GM19328 (cell line): ENCODE data around the gene ZNF827.
"Not testable (repeated sequence)": the region's sequence is repeated elsewhere in the genome, so short reads cannot be mapped to it uniquely, and the experiment has no call there.

Source experiments
- ATAC-seq: cut with Tn5 transposase; IDR thresholded peaks from one replicate; pipeline ENCODE4 v1.9.1; 2021; ENCODE audit warnings: mild to moderate bottlenecking, moderate library complexity; ENCODE audit not compliant: unreplicated experiment

The ZNF827 gene

GRCh38 chr4:145832384-145832783 lies 106.2 kb downstream of the ZNF827 start:
- not testable (repeated sequence) for ATAC-seq

- ATAC-seq, result peak; percentile 55
Observed at GRCh38 chr4:145830699-145831098, 107.9 kb downstream of the ZNF827 start.

GRCh38 chr4:145829629-145830395 lies 108.8 kb downstream of the ZNF827 start:
- peak; percentile 48 for ATAC-seq

- ATAC-seq, result peak; percentile 65
Observed at GRCh38 chr4:145828802-145829485, 109.7 kb downstream of the ZNF827 start.

- ATAC-seq, result no peak
Observed at GRCh38 chr4:145827885-145828284, 110.7 kb downstream of the ZNF827 start.

- ATAC-seq, result no peak
Observed at GRCh38 chr4:145825255-145825654, 113.4 kb downstream of the ZNF827 start.

GRCh38 chr4:145824463-145824862 lies 114.2 kb downstream of the ZNF827 start:
- no peak for ATAC-seq

GRCh38 chr4:145823743-145824142 lies 114.9 kb downstream of the ZNF827 start:
- no peak for ATAC-seq

- no peak for ATAC-seq
Observed at GRCh38 chr4:145822581-145822980, 116.0 kb downstream of the ZNF827 start.

GRCh38 chr4:145822181-145822580 lies 116.4 kb downstream of the ZNF827 start:
- no peak for ATAC-seq

- ATAC-seq, result no peak
Observed at GRCh38 chr4:145821766-145822165, 116.9 kb downstream of the ZNF827 start.

- no peak for ATAC-seq
Observed at GRCh38 chr4:145820407-145820806, 118.2 kb downstream of the ZNF827 start.

GRCh38 chr4:145819853-145820181 lies 118.8 kb downstream of the ZNF827 start:
- ATAC-seq, result no peak

- ATAC-seq, result no peak
Observed at GRCh38 chr4:145819101-145819852, 119.3 kb downstream of the ZNF827 start.

- ATAC-seq, result no peak
Observed at GRCh38 chr4:145818011-145818410, 120.6 kb downstream of the ZNF827 start.

- ATAC-seq, result no peak
Observed at GRCh38 chr4:145816091-145816490, 122.5 kb downstream of the ZNF827 start.

GRCh38 chr4:145815626-145816025 lies 123.0 kb downstream of the ZNF827 start:
- no peak for ATAC-seq

- no peak for ATAC-seq
Observed at GRCh38 chr4:145815027-145815612, 123.5 kb downstream of the ZNF827 start.

- no peak for ATAC-seq
Observed at GRCh38 chr4:145814246-145814645, 124.4 kb downstream of the ZNF827 start.

GRCh38 chr4:145812919-145813318 lies 125.7 kb downstream of the ZNF827 start:
- ATAC-seq, result no peak

GRCh38 chr4:145808848-145809512 lies 129.6 kb downstream of the ZNF827 start:
- ATAC-seq, result no peak
